Duodenal mucosa (tissue), 2 donors: ENCODE data around the gene ACY1.
A peak's percentile ranks its signal among the peaks of the same experiment; 100 is the strongest.

ENCODE experiments used
- H3K27ac ChIP-seq: one replicate; pipeline ENCODE4 v1.7.0; 2013; ENCODE audit warnings: low read depth, low read length
- H3K27me3 ChIP-seq, 2 donors: one replicate each; pipeline ENCODE4 v1.7.0; 2013; ENCODE audit warnings: low read length in 2 of 2, control low read depth in 1 of 2; ENCODE audit not compliant: insufficient read depth in 2 of 2, control insufficient read depth in 1 of 2
- H3K36me3 ChIP-seq, 2 donors: one replicate each; pipeline ENCODE4 v1.7.0; 2013; ENCODE audit warnings: low read length in 2 of 2, control low read depth in 1 of 2; ENCODE audit not compliant: insufficient read depth in 2 of 2, control insufficient read depth in 1 of 2
- H3K4me1 ChIP-seq, 2 donors: one replicate each; pipeline ENCODE4 v1.7.0; 2013; ENCODE audit warnings: low read length in 2 of 2, control low read depth in 1 of 2; ENCODE audit not compliant: insufficient read depth in 2 of 2, control insufficient read depth in 1 of 2
- H3K4me3 ChIP-seq, 2 donors: one replicate each; pipeline ENCODE4 v1.7.0; 2013; ENCODE audit warnings: low read length in 2 of 2, low read depth in 1 of 2
- H3K9ac ChIP-seq, 2 donors: one replicate each; pipeline ENCODE4 v1.7.0; 2013; ENCODE audit warnings: low read length in 2 of 2, low read depth in 1 of 2
- H3K9me3 ChIP-seq, 2 donors: one replicate each; pipeline ENCODE4 v1.7.0; 2013; ENCODE audit warnings: low read length in 2 of 2, control low read depth in 1 of 2; ENCODE audit not compliant: control insufficient read depth in 1 of 2

The ACY1 gene

DNA sequence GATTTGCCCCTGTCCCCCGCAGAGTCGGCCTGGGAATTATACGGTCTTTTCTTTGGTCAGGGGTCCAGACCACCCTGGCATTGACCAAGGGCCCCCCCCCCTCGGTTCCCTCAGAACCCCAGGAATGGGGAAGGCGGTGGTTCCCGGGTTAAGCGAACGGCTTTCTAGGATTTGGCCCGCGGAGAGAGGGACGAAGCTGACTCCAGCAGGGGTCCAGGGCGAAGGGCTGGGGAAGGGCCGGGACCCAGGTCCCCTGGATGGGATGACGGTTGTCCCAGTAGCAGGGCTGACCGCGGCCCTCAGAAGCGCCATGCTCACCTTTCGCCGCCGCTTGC lies 41.9 kb upstream of the ACY1 start:
- Histone ChIP-seq H3K27me3 (no peaks in the 10 kb centered on the region), H3K4me1 (peaks cover 20 to 31% of the 10 kb centered on the region in 2 donors), H3K27ac (no peak overlapping the region), H3K36me3 (peaks cover 20 to 43% of the 10 kb centered on the region in 2 donors), H3K9ac (peak overlapping the region; percentile 57 to 67), H3K4me3 (peak overlapping the region; percentile 64 to 85), H3K9me3 (no peaks in the 10 kb centered on the region)

DNA sequence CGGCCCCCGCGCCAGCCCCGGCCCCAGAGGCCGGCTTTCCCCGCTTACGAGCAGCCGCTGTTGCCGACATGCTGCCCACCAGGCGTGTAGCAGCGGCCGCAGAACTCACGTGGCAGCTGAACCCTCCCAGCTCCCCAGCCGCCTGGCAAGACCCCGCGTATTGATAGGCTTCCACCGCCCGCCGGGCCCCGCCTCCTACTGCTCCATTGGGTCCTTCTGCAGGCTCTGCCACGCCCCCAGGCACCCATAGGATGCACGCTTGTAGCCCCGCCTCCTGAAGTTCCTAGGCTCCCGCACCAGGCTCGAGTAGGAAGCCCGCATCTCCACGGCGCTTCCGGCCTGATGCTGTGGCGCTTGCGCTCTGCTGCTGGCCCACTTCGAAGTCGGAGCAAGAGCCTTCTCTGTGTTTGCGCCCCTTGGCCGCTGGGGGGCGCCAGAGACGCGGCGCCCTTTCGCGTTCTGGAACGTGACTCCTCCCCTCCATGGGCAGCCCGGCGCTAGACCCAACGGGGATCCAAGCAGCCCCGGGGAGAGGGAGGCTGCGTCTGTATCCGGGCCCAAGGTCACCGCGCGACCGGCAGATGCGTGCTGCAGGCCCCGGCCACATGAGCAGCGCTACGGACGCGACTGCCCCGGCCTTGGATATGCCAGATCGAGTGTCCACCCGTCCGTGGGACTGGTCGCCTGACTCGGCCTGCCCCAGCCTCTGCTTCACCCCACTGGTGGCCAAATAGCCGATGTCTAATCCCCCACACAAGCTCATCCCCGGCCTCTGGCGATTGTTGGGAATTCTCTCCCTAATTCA lies 41.3 kb upstream of the ACY1 start, which contains the start of the genes PARP3 and RRP9:
PARP3 (plus strand) TSS at position 566 of the 805 bp plus-strand sequence. CDS start 993 bp downstream, outside the sequence.
RRP9 (minus strand) TSS at position 107 of the 805 bp plus-strand sequence; CDS start at position 70, 37 bp downstream.
- peaks cover 17 to 38% of the 10 kb centered on the region in 2 donors for H3K36me3 ChIP-seq
- H3K27me3 ChIP-seq: no peaks in the 10 kb centered on the region

DNA sequence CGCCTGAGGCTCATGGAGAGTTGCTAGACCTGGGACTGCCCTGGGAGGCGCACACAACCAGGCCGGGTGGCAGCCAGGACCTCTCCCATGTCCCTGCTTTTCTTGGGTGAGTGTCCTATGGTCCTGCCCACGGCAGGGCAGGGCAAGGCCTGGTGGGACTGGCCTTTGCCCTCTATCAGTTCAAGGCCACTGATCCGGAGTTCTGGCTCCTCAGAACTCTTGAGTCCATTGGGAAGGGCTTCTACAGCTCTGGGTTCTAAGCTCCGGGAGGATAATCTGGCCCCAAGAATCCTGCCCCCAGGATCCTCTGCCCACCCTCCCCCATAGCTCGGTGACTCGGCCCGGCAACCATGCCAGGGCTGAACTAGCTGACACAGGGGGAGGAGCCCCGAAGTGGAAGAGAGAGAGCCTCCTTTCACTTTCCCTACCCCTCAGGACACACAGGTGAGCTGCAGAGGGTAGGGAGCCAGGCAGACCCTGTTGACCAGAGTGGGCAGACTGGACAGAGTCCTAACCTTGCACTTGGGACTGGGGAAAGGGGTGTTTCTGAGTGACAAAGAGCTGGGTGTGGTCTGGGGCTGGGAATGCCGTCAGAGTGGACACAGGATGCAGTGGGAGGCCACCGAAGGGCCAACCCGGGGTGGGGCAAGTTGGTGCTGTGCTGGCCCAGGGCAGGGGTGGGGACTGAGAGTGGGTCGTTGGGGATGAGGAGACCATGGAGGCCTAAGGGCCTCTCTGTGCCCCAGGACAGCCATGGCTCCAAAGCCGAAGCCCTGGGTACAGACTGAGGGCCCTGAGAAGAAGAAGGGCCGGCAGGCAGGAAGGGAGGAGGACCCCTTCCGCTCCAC lies 40.5 kb upstream of the ACY1 start:
- no peaks in the 10 kb centered on the region for H3K27me3 ChIP-seq
- peak overlapping the region; percentile 81 to 82 for H3K4me3 ChIP-seq
- H3K4me1 ChIP-seq: peaks cover 20 to 31% of the 10 kb centered on the region in 2 donors
- H3K36me3 ChIP-seq: peaks cover 9 to 36% of the 10 kb centered on the region in 2 donors
- no peaks in the 10 kb centered on the region for H3K9me3 ChIP-seq
- H3K9ac ChIP-seq: peak overlapping the region; percentile 96 to 98
- H3K27ac ChIP-seq: peak overlapping the region; percentile 95

More for the DNA sequence above, 41.3 kb upstream of the ACY1 start, which contains the start of the genes PARP3 and RRP9:
- H3K9me3 ChIP-seq: no peaks in the 10 kb centered on the region
- peak within 1 kb of the TSS; percentile 81 to 85 for H3K4me3 ChIP-seq
- H3K9ac ChIP-seq: peak within 1 kb of the TSS; percentile 96 to 98
- peak within 1 kb of the TSS; percentile 95 for H3K27ac ChIP-seq
- peaks cover 20 to 31% of the 10 kb centered on the region in 2 donors for H3K4me1 ChIP-seq

DNA sequence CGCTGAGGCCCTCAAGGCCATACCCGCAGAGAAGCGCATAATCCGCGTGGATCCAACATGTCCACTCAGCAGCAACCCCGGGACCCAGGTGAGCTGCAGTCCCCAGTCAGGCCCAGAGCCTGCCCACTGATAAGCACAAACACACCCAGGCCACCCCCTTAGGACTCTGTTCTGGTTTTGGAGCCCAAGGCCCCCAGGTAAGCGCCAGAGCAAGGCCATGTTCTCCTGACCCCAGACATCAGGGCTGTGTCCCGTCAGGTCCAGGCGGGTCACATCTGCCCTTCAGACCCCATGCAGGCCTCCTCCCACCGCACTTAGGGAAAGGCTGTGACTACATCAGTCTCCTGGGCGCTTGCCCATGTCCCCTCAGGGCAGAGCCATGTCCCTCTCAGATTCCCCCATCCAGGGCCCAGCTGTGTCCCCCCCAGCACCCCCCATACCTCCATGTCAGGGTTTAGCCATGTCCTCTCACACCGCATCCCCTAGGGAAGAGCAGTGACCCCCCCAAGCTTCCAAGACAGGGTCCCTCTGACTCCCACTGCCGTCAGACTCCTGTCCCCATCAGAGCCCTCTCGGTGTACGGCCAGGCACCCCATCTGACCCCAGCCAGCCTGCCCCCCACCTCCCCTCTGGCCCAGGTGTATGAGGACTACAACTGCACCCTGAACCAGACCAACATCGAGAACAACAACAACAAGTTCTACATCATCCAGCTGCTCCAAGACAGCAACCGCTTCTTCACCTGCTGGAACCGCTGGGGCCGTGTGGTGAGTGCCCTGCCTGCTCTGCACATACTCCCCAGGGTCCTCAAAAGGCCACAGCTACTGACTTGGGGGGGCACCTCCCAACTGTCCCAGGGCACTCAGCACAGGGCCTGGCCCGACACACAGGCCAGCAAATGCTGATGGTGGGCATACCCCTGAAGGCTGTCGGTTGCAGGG lies 39.6 kb upstream of the ACY1 start:
- Histone ChIP-seq H3K9me3 (no peaks in the 10 kb centered on the region), H3K9ac (peak overlapping the region; percentile 96 to 98), H3K4me3 (peak overlapping the region; percentile 81 to 82), H3K27ac (peak overlapping the region; percentile 95), H3K27me3 (no peaks in the 10 kb centered on the region), H3K36me3 (peaks cover 5 to 34% of the 10 kb centered on the region in 2 donors), H3K4me1 (peaks cover 20 to 31% of the 10 kb centered on the region in 2 donors)

DNA sequence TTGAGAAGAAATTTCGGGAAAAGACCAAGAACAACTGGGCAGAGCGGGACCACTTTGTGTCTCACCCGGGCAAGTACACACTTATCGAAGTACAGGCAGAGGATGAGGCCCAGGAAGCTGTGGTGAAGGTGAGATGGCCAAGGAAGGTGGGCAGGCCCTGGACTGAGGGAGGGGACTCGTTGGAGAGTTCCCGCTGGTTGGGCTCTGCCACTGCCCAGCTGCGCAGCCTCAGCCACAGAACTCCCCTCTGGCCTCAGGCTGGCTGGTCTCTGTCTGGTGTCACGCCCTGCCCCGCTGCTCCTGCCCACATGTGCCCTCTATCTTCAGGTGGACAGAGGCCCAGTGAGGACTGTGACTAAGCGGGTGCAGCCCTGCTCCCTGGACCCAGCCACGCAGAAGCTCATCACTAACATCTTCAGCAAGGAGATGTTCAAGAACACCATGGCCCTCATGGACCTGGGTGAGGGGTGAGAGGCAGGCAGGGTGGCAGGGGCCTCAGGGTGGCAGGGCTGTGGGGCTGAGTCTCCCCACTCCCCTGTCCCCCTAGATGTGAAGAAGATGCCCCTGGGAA lies 38.8 kb upstream of the ACY1 start:
- Histone ChIP-seq H3K27ac (no peak overlapping the region), H3K4me1 (peaks cover 20 to 31% of the 10 kb centered on the region in 2 donors), H3K9me3 (no peaks in the 10 kb centered on the region), H3K9ac (no peak overlapping the region), H3K4me3 (no peak overlapping the region), H3K27me3 (no peaks in the 10 kb centered on the region), H3K36me3 (peaks cover 5 to 35% of the 10 kb centered on the region in 2 donors)

DNA sequence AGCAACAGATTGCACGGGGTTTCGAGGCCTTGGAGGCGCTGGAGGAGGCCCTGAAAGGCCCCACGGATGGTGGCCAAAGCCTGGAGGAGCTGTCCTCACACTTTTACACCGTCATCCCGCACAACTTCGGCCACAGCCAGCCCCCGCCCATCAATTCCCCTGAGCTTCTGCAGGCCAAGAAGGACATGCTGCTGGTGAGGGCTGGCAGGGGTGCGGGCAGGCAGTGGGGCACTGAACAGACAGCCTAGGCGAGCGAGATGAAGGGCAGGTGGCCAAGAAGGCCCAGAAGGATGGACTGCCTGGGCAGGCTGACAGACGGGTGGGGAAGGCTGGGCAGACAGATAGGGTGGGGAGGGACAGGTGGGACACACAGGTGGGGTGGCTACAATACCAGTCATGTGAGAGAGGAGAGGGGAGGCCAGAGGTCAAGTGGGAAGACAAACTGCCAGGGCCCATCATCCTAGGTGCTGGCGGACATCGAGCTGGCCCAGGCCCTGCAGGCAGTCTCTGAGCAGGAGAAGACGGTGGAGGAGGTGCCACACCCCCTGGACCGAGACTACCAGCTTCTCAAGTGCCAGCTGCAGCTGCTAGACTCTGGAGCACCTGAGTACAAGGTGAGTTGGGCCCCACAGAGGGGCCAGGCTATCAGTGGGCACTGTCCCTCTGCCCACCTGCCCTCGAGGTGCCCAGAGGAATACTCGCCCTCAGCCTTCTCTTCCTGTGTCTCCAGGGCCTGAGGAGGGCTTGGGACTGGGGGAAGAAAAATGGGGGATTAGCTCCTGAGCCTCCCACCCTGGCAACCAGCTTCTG lies 38.1 kb upstream of the ACY1 start:
- Histone ChIP-seq H3K9me3 (no peaks in the 10 kb centered on the region), H3K36me3 (peaks cover 5 to 35% of the 10 kb centered on the region in 2 donors), H3K27me3 (no peaks in the 10 kb centered on the region), H3K9ac (no peak overlapping the region), H3K4me1 (peaks cover 20 to 26% of the 10 kb centered on the region in 2 donors), H3K27ac (no peak overlapping the region), H3K4me3 (no peak overlapping the region)

DNA sequence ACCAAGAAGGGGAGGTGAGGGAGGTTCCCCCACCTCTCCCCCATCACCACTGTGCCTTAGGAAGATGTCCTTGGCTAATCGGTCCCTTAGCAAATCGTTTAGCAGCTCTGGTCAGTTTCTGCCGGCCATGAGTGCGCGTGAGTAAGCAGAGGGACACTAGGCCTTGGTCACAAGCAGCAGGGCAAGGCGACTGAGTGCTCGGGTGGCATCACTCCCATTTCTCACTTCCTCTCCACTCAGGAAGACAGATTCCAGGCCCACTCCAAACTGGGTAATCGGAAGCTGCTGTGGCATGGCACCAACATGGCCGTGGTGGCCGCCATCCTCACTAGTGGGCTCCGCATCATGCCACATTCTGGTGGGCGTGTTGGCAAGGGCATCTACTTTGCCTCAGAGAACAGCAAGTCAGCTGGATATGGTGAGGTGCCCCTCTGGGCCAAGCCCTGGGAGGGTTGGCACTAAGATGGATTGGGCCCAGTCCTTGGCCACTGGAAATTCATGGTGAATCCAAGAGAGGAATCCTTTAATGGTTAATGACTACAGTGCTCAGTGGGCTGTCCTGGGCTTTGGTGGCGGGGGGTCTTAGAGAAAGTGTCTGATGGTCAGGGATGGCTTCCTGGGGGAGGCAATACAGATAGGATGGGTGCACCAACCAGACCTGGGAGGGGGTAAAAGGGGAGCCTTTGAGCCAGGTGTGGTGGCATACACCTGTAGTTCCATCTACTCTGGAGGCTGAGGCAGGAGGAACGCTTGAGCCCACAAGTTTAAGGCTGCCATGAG lies 37.2 kb upstream of the ACY1 start:
- peaks cover 15 to 18% of the 10 kb centered on the region in 2 donors for H3K4me1 ChIP-seq
- H3K9me3 ChIP-seq: no peaks in the 10 kb centered on the region
- no peaks in the 10 kb centered on the region for H3K27me3 ChIP-seq
- H3K4me3 ChIP-seq: no peak overlapping the region
- H3K36me3 ChIP-seq: peaks cover 5 to 35% of the 10 kb centered on the region in 2 donors
- no peak overlapping the region for H3K9ac ChIP-seq
- H3K27ac ChIP-seq: no peak overlapping the region

DNA sequence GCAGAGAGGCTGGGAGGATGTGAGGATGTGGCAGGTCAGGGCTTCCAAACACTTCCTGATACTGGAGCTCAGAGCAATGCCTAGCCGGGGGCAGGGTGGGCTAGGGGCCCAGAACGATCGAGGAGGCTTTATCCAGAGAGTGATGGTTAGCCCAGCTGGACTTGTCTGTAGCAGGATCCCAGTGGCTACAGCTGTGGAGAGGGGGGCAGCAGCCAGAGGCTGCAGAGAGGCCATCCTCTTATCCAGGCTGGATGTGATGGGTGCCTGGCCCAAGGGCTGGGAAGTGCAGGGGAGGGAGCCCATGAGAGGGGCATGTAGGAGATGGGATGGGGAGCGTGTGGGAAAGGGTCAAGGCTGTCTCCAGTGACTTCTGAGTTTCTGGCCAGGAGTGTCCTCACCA lies 36.5 kb upstream of the ACY1 start:
- Histone ChIP-seq H3K9me3 (no peaks in the 10 kb centered on the region), H3K27ac (no peak overlapping the region), H3K36me3 (peaks cover 5 to 35% of the 10 kb centered on the region in 2 donors), H3K4me1 (peaks cover 13 to 14% of the 10 kb centered on the region in 2 donors), H3K9ac (no peak overlapping the region), H3K27me3 (no peaks in the 10 kb centered on the region), H3K4me3 (no peak overlapping the region)
